Measurements from ENCODE around the gene FAM110A.

The FAM110A gene

GRCh38 chr20:871948-872347 lies 38.4 kb downstream of the FAM110A start:
- no peak overlapping the region for H3K4me3 ChIP-seq (ENCODE audit: low read depth, low read length)
- no peak for TF ChIP-seq CTCF (IDR thresholded peaks at IDR 0.05; ENCODE audit: control insufficient read depth, extremely low read depth, insufficient read depth)
- DNase-seq (ENCODE audit: low read depth): no peak

- no peak for TF ChIP-seq CTCF (IDR thresholded peaks at IDR 0.05; ENCODE audit: control insufficient read depth, extremely low read depth, insufficient read depth)
- no peak overlapping the region for H3K4me3 ChIP-seq (ENCODE audit: low read depth, low read length)
- DNase-seq (ENCODE audit: low read depth): no peak
Measured at GRCh38 chr20:872855-873520, 39.5 kb downstream of the FAM110A start.

GRCh38 chr20:873875-874607 lies 40.5 kb downstream of the FAM110A start:
- H3K4me3 ChIP-seq (ENCODE audit: low read depth, low read length): no peak overlapping the region
- no peak for TF ChIP-seq CTCF (IDR thresholded peaks at IDR 0.05; ENCODE audit: control insufficient read depth, extremely low read depth, insufficient read depth)
- no peak for DNase-seq (ENCODE audit: low read depth)

GRCh38 chr20:875115-875514 lies 41.6 kb downstream of the FAM110A start:
- no peak for DNase-seq (ENCODE audit: low read depth)
- no peak overlapping the region for H3K4me3 ChIP-seq (ENCODE audit: low read depth, low read length)
- TF ChIP-seq CTCF (IDR thresholded peaks at IDR 0.05; ENCODE audit: control insufficient read depth, extremely low read depth, insufficient read depth): no peak

GRCh38 chr20:877814-878213 lies 44.3 kb downstream of the FAM110A start:
- TF ChIP-seq CTCF (IDR thresholded peaks at IDR 0.05; ENCODE audit: control insufficient read depth, extremely low read depth, insufficient read depth): no peak
- no peak for DNase-seq (ENCODE audit: low read depth)

GRCh38 chr20:878511-879307 lies 45.2 kb downstream of the FAM110A start:
- no peak for TF ChIP-seq CTCF (IDR thresholded peaks at IDR 0.05; ENCODE audit: control insufficient read depth, extremely low read depth, insufficient read depth)
- no peak for DNase-seq (ENCODE audit: low read depth)
- H3K4me3 ChIP-seq (ENCODE audit: low read depth, low read length): no peak overlapping the region

More at GRCh38 chr20:877814-878213, 44.3 kb downstream of the FAM110A start:
- H3K4me3 ChIP-seq (ENCODE audit: low read depth, low read length): no peak overlapping the region

All from LNCaP clone FGC (cell line).